HCT116 (cell line): ENCODE measurements around the gene PAGR1. TPM values are rescaled to one million over a fixed set of nuclear protein-coding genes. Genes with fewer than 3 reads are reported as not detected.
A peak's percentile ranks its signal among the peaks of the same experiment; 100 is the strongest.

Source experiments
- ATAC-seq: fragments of 200-7000 bp; cut with Tn5 transposase; 2 replicates; pipeline ENCODE4 v1.9.1; 2020; ENCODE audit warnings: mild to moderate bottlenecking, moderate library complexity
- BruUV-seq: library from RNA; stranded (reverse); fragments of 400-500 nt; replicated peaks from 2 replicates; lab custom pipeline; 2021; lab: Mats Ljungman, UMichigan
- CTCF ChIA-PET: fragments of 300-600 bp; sonication (Branson Sonifier 250); formaldehyde crosslinking; loops from one replicate; lab custom pipeline; 2021; ENCODE audit warnings: antibody characterized with exemption; lab: Charles Lee
- POLR2A ChIA-PET: fragments of 300-600, 350-600 bp; sonication (Branson Sonifier 250); formaldehyde crosslinking; loops from one replicate; lab custom pipeline; 2021; ENCODE audit warnings: antibody characterized with exemption; lab: Charles Lee
- RAD21 ChIA-PET, 2 experiments: fragments of 300-600 bp; sonication (Branson Sonifier 250); formaldehyde crosslinking; loops; one replicate each; lab custom pipeline; 2023; ENCODE audit warnings: low total read pairs in 2 of 2; ENCODE audit not compliant: uncharacterized antibody in 2 of 2, unreplicated experiment in 2 of 2, low non-redundant PET in 1 of 2; lab: Charles Lee
- DNase-seq: peaks from one replicate; pipeline ENCODE4 v3.0.0-alpha.2; 2010; ENCODE audit warnings: low read depth, low spot score
- H2AFZ ChIP-seq: fragments of 200-600 bp; shearing (Covaris generic), sonication (generic); 2 replicates; pipeline ENCODE4 v1.6.1; 2017; ENCODE audit warnings: low read depth, mixed run types, mixed read lengths, antibody characterized with exemption, low read length; ENCODE audit not compliant: poor library complexity, severe bottlenecking
- H3K27ac ChIP-seq: 2 replicates; pipeline ENCODE4 v1.5.1; 2012; ENCODE audit warnings: low read depth, low read length
- H3K27me3 ChIP-seq: fragments of 200-600 bp; sonication (generic); 2 replicates; pipeline ENCODE4 v1.6.1; 2016; ENCODE audit warnings: mixed run types, low read length, mixed read lengths; ENCODE audit not compliant: insufficient read depth
- H3K36me3 ChIP-seq, 2 experiments: fragments of 200-500 bp in 1 of 2; fragments of 200-600 bp in 1 of 2; sonication (Bioruptor generic) in 1 of 2; sonication (generic) in 1 of 2; 2 replicates each; pipeline versions ENCODE4 v1.5.1 to v1.6.1; 2014 to 2016; ENCODE audit warnings: low read length in 2 of 2, inconsistent platforms in 1 of 2, mixed read lengths in 1 of 2, mixed run types in 1 of 2; ENCODE audit not compliant: insufficient read depth in 2 of 2, control insufficient read depth in 1 of 2
- H3K4me1 ChIP-seq, 2 experiments: fragments of 200-600 bp in 1 of 2; sonication (generic) in 1 of 2; 2 replicates each; pipeline versions ENCODE4 v1.5.1 to v1.6.1; 2012 to 2017; ENCODE audit warnings: low read length in 2 of 2, inconsistent platforms in 1 of 2, mild to moderate bottlenecking in 1 of 2, mixed read lengths in 1 of 2, mixed run types in 1 of 2, moderate library complexity in 1 of 2; ENCODE audit not compliant: insufficient read depth in 2 of 2, control insufficient read depth in 1 of 2
- H3K4me2 ChIP-seq: fragments of 200-600 bp; sonication (generic); 2 replicates; pipeline ENCODE4 v1.6.1; 2017; ENCODE audit warnings: mixed run types, low read length, mixed read lengths
- H3K4me3 ChIP-seq, 2 experiments: fragments of 200-600 bp in 1 of 2; sonication (generic) in 1 of 2; replicated peaks in 1 of 2; 2 replicates each; pipeline ENCODE4 v1.5.1; 2011 to 2016; ENCODE audit warnings: low read length in 2 of 2, control low read depth in 1 of 2, low read depth in 1 of 2, mild to moderate bottlenecking in 1 of 2, mixed read lengths in 1 of 2, mixed run types in 1 of 2
- H3K79me2 ChIP-seq: fragments of 200-600 bp; sonication (generic); 2 replicates; pipeline ENCODE4 v1.6.1; 2017; ENCODE audit warnings: mild to moderate bottlenecking, mixed run types, low read length, moderate library complexity, mixed read lengths; ENCODE audit not compliant: insufficient read depth
- H3K9ac ChIP-seq: fragments of 200-600 bp; sonication (generic); 2 replicates; pipeline ENCODE4 v1.6.1; 2016; ENCODE audit warnings: low read length, mixed read lengths
- H3K9me2 ChIP-seq: fragments of 200-600 bp; sonication (generic), shearing (Covaris generic); 2 replicates; pipeline ENCODE4 v1.6.1; 2017; ENCODE audit warnings: mixed run types, mild to moderate bottlenecking, moderate library complexity; ENCODE audit not compliant: insufficient read depth
- H3K9me3 ChIP-seq, 2 experiments: fragments of 200-500 bp in 1 of 2; fragments of 200-600 bp in 1 of 2; sonication (Bioruptor generic) in 1 of 2; sonication (generic) in 1 of 2; 2 replicates each; pipeline ENCODE4 v1.6.1; 2014 to 2017; ENCODE audit warnings: low read length in 2 of 2, mixed read lengths in 2 of 2, inconsistent platforms in 1 of 2, low read depth in 1 of 2, mild to moderate bottlenecking in 1 of 2, mixed run types in 1 of 2, moderate library complexity in 1 of 2; ENCODE audit not compliant: control insufficient read depth in 1 of 2, insufficient read depth in 1 of 2
- H4K20me1 ChIP-seq: fragments of 200-600 bp; sonication (generic), shearing (Covaris generic); 2 replicates; pipeline ENCODE4 v1.6.1; 2017; ENCODE audit warnings: mixed run types, mild to moderate bottlenecking, moderate library complexity; ENCODE audit not compliant: insufficient read depth
- CBX3 ChIP-seq: IDR thresholded peaks from 2 replicates; pipeline ENCODE4 v1.6.1; 2012; ENCODE audit warnings: low read depth
- CEBPB ChIP-seq: IDR thresholded peaks from 2 replicates; pipeline ENCODE4 v1.6.1; 2012; ENCODE audit warnings: low read depth
- POLR2A ChIP-seq: IDR thresholded peaks from 2 replicates; pipeline ENCODE4 v1.7.0; 2011; ENCODE audit warnings: borderline replicate concordance; ENCODE audit not compliant: insufficient read depth, insufficient read length; ENCODE audit errors: extremely low read depth
- POLR2AphosphoS5 ChIP-seq: IDR thresholded peaks from 2 replicates; pipeline ENCODE4 v1.6.1; 2011; ENCODE audit warnings: mild to moderate bottlenecking, low read depth, low read length, moderate library complexity
- SIN3A ChIP-seq: IDR thresholded peaks from 2 replicates; pipeline ENCODE4 v1.6.1; 2012; ENCODE audit warnings: low read depth
- YY1 ChIP-seq: IDR thresholded peaks from 2 replicates; pipeline ENCODE4 v1.6.1; 2011; ENCODE audit warnings: low read length, low read depth, moderate library complexity, mild to moderate bottlenecking; ENCODE audit not compliant: insufficient replicate concordance; ENCODE audit errors: extremely low read depth
- ZFX ChIP-seq: fragments of 450-650 bp; IDR thresholded peaks from 2 replicates; pipeline ENCODE4 v1.6.1; 2017
- intact Hi-C: fragments of 100-400 bp; cut with micrococcal nuclease; formaldehyde crosslinking; loops from 2 replicates; pipeline ENCODE4 v1.10.0; 2022
- total RNA-seq: library from RNA; stranded (reverse); gene quantifications from one replicate; pipeline ENCODE4 v1.2.1, GENCODE V29; 2021; ENCODE audit not compliant: unreplicated experiment
- TF ChIP-seq, protein P1 (sequence below): IDR thresholded peaks from 2 replicates; pipeline ENCODE4 v1.6.1; 2012

The PAGR1 gene
- total RNA-seq, 1 experiment from 2014 or later: 28.9 TPM

DNA sequence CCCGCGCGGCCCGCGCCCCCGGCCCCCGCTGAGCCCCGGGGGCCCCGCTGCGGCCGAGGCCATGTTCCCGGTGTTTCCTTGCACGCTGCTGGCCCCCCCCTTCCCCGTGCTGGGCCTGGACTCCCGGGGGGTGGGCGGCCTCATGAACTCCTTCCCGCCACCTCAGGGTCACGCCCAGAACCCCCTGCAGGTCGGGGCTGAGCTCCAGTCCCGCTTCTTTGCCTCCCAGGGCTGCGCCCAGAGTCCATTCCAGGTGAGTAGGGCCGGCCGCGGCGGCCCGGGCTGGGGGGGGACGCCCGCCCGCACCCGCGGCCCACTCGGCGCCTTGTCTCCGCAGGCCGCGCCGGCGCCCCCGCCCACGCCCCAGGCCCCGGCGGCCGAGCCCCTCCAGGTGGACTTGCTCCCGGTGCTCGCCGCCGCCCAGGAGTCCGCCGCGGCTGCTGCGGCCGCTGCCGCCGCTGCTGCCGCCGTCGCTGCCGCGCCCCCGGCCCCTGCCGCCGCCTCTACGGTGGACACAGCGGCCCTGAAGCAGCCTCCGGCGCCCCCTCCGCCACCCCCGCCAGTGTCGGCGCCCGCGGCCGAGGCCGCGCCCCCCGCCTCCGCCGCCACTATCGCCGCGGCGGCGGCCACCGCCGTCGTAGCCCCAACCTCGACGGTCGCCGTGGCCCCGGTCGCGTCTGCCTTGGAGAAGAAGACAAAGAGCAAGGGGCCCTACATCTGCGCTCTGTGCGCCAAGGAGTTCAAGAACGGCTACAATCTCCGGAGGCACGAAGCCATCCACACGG, 9.1 kb upstream of the PAGR1 start:
- Histone ChIP-seq H3K9ac (peak overlapping the region; percentile 95), H3K27ac (peak overlapping the region; percentile 100), H3K4me2 (peak overlapping the region; percentile 99), H3K9me2 (no peaks in the 10 kb centered on the region), H3K4me1 (peaks cover 31 to 67% of the 10 kb centered on the region in 2 experiments), H3K27me3 (no peaks in the 10 kb centered on the region), H3K79me2 (peaks cover 35% of the 10 kb centered on the region), H2AFZ (no peak overlapping the region), H3K4me3 (peak overlapping the region; percentile 50 to 74), H3K9me3 (no peaks in the 10 kb centered on the region), H3K36me3 (peaks cover 6 to 26% of the 10 kb centered on the region in 2 experiments; a peak in 3 of 4 replicates), H4K20me1 (no peaks in the 10 kb centered on the region)
- BruUV-seq: no TSS peak
- ChIA-PET POLR2A (interaction anchor here (1.0 to 2.0 kb wide), 6 partner anchors 9 to 119 kb away, joined by 3 to 20 read pairs (median 6); partner anchors contain the start of genes KCTD13, MVP and PAGR1), RAD21 (interaction anchor here (0.9 to 1.5 kb wide), 4 partner anchors 10 to 214 kb away, joined by 3 to 9 read pairs (median 4); partner anchors contain the start of gene PAGR1 (in 1 of the 2)), CTCF (interaction anchor here (0.6 to 3.5 kb wide), 11 partner anchors 8 to 225 kb away, joined by 3 to 36 read pairs (median 6); partner anchors contain the start of genes ASPHD1, KIF22, PAGR1 and SEZ6L2)
- intact Hi-C loops: no loop called here
- DNase-seq (no peak), ATAC-seq (peak; percentile 24)
- TF ChIP-seq CEBPB (no peak), POLR2AphosphoS5 (peak; percentile 59; the same call in 1 of the 2 replicates), POLR2A (peak; percentile 8), CBX3 (no peak), ZFX (peak; percentile 79), SIN3A (no peak), YY1 (peak; percentile 35)
- TF ChIP-seq, protein P1, sequence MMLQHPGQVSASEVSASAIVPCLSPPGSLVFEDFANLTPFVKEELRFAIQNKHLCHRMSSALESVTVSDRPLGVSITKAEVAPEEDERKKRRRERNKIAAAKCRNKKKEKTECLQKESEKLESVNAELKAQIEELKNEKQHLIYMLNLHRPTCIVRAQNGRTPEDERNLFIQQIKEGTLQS: no peak
